H1 (cell line): ENCODE measurements around the gene INPP5F. TPM values are rescaled to one million over a fixed set of nuclear protein-coding genes. Genes with fewer than 3 reads are reported as not detected.

Experiments used
- ATF3 ChIP-seq: IDR thresholded peaks from 2 replicates; pipeline ENCODE4 v1.6.1; 2011; ENCODE audit warnings: low read depth, mild to moderate bottlenecking, low read length; ENCODE audit not compliant: insufficient read depth
- EZH2 ChIP-seq: fragments of 200-600 bp; sonication (generic); IDR thresholded peaks from 2 replicates; pipeline ENCODE4 v1.7.1; 2012; ENCODE audit warnings: low read depth, mild to moderate bottlenecking, moderate library complexity, low read length, inconsistent platforms; ENCODE audit not compliant: severe bottlenecking
- JUN ChIP-seq: IDR thresholded peaks from 2 replicates; pipeline ENCODE4 v1.6.1; 2011; ENCODE audit warnings: low read depth, mild to moderate bottlenecking, improper control_type of control experiment, low read length
- RNF2 ChIP-seq: fragments of 200-900, 300-1000 bp; sonication (generic); IDR thresholded peaks from 2 replicates; pipeline ENCODE4 v1.7.1; 2016; ENCODE audit warnings: borderline replicate concordance, low read depth, mild to moderate bottlenecking, antibody characterized with exemption, low read length; ENCODE audit not compliant: poor library complexity, severe bottlenecking; ENCODE audit errors: missing control alignments
- TAF7 ChIP-seq: optimal IDR thresholded peaks from 2 replicates; pipeline ENCODE3; 2011; ENCODE audit warnings: low read depth, mild to moderate bottlenecking, inconsistent platforms, low read length, moderate library complexity, borderline replicate concordance
- ZNF274 ChIP-seq: IDR thresholded peaks from 2 replicates; pipeline ENCODE4 v1.7.0; 2012; ENCODE audit warnings: low read length, borderline replicate concordance; ENCODE audit errors: extremely low read depth
- polyA plus RNA-seq, 7 experiments: library from polyadenylated mRNA; depleted of rRNA in 3 of 7; stranded (reverse) in 5 of 7; unstranded in 2 of 7; fragments of >200 nt in 5 of 7; fragments of 200-250 nt in 2 of 7; gene quantifications; 1 replicate in 5 of 7; 2 replicates in 1 of 7; 4 replicates in 1 of 7; pipeline versions ENCODE4 v1.2.1 to v1.2.3, GENCODE V29; 2011 to 2013; ENCODE audit warnings: missing spikeins in 2 of 7, mixed read lengths in 2 of 7
- total RNA-seq: library from RNA; stranded (reverse); fragmentation: NEBNext Ultra II Directional; extraction: Animal tissue kit (Norgen Biotek cat#: 25700); gene quantifications from 2 replicates; pipeline ENCODE4 v1.2.1, GENCODE V29; 2021

Gene INPP5F
- total and polyA plus RNA-seq, 2 of the 8 experiments (the other 6 are each of a cell fraction or from before 2014, with no cell fraction given), result 50.1 to 101 TPM

GRCh38 chr10:119693262-119693957 is 32.4 kb upstream of the INPP5F start (continued):
- no peak for TF ChIP-seq ZNF274
- TF ChIP-seq JUN, result no peak
- no peak for TF ChIP-seq TAF7
- no peak for TF ChIP-seq EZH2
- TF ChIP-seq ATF3, result no peak
- no peak for TF ChIP-seq RNF2
